ENCODE measurements around the gene LRRC70.

The LRRC70 gene

GRCh38 chr5:62575489-62575888 is 3.1 kb upstream of the LRRC70 start:
- no peak for DNase-seq (ENCODE audit: low read depth)

GRCh38 chr5:62576570-62577170 is 1.9 kb upstream of the LRRC70 start:
- DNase-seq (ENCODE audit: low read depth) = no peak

- no peak for DNase-seq (ENCODE audit: low read depth)
These were observed 1.1 kb upstream of the LRRC70 start for GRCh38 chr5:62577488-62577887.

- no peak for DNase-seq (ENCODE audit: low read depth)
These were observed 1.1 kb downstream of the LRRC70 start for GRCh38 chr5:62579761-62580160.

- no peak for DNase-seq (ENCODE audit: low read depth)
These were observed 3.4 kb downstream of the LRRC70 start for GRCh38 chr5:62581836-62582597.

GRCh38 chr5:62584391-62584790 is 5.8 kb downstream of the LRRC70 start:
- no peak for DNase-seq (ENCODE audit: low read depth)

- DNase-seq (ENCODE audit: low read depth) = no peak
These were observed 6.7 kb downstream of the LRRC70 start for GRCh38 chr5:62585306-62585705.

GRCh38 chr5:62585751-62586150 is 7.1 kb downstream of the LRRC70 start:
- DNase-seq (ENCODE audit: low read depth) = no peak

- no peak for DNase-seq (ENCODE audit: low read depth)
These were observed 9.1 kb downstream of the LRRC70 start for GRCh38 chr5:62587737-62588136.

GRCh38 chr5:62588668-62589067 is 10.0 kb downstream of the LRRC70 start:
- no peak for DNase-seq (ENCODE audit: low read depth)

GRCh38 chr5:62589504-62589903 is 10.9 kb downstream of the LRRC70 start:
- no peak for DNase-seq (ENCODE audit: low read depth)

- DNase-seq (ENCODE audit: low read depth) = no peak
These were observed 11.8 kb downstream of the LRRC70 start for GRCh38 chr5:62590387-62590786.

GRCh38 chr5:62592558-62592957 is 13.9 kb downstream of the LRRC70 start:
- DNase-seq (ENCODE audit: low read depth) = no peak

- DNase-seq (ENCODE audit: low read depth) = no peak
These were observed 14.7 kb downstream of the LRRC70 start for GRCh38 chr5:62593331-62593730.

GRCh38 chr5:62594364-62594984 is 15.9 kb downstream of the LRRC70 start:
- DNase-seq (ENCODE audit: low read depth) = no peak

GRCh38 chr5:62596096-62596495 is 17.5 kb downstream of the LRRC70 start:
- DNase-seq (ENCODE audit: low read depth) = no peak

GRCh38 chr5:62596691-62597090 is 18.1 kb downstream of the LRRC70 start:
- no peak for DNase-seq (ENCODE audit: low read depth)

- no peak for DNase-seq (ENCODE audit: low read depth)
These were observed 18.7 kb downstream of the LRRC70 start for GRCh38 chr5:62597314-62597713.

GRCh38 chr5:62600560-62601252 is 22.1 kb downstream of the LRRC70 start:
- DNase-seq (ENCODE audit: low read depth) = no peak

GRCh38 chr5:62603934-62604333 is 25.3 kb downstream of the LRRC70 start:
- no peak for DNase-seq (ENCODE audit: low read depth)

- DNase-seq (ENCODE audit: low read depth) = no peak
These were observed 27.0 kb downstream of the LRRC70 start for GRCh38 chr5:62605638-62606037.

GRCh38 chr5:62606878-62607277 is 28.3 kb downstream of the LRRC70 start:
- DNase-seq (ENCODE audit: low read depth) = no peak

GRCh38 chr5:62607615-62608014 is 29.0 kb downstream of the LRRC70 start:
- DNase-seq (ENCODE audit: low read depth) = no peak
